Measurements from ENCODE around the gene PREPL. TPM values are rescaled to one million over a fixed set of nuclear protein-coding genes. Genes with fewer than 3 reads are reported as not detected.

PREPL gene
- total and polyA plus RNA-seq, 2 of the 8 experiments (the other 6 are each of a cell fraction or from before 2014, with no cell fraction given), result 13.6 to 38.9 TPM

GRCh38 chr2:44325897-44326296, 35.4 kb downstream of the PREPL start:
- ChIA-PET POLR2A (ENCODE audit: partially characterized antibody) (no interaction called here), CTCF (ENCODE audit: partially characterized antibody) (interaction anchor here (1.3 kb wide), 1 partner anchor 14 kb away, joined by 4 read pairs; no protein-coding TSS in a partner anchor)
- WGBS, 2 experiments (ENCODE audit: extremely low coverage in 1 of 2, insufficient coverage in 1 of 2, insufficient read length in 1 of 2, insufficient replicate concordance in 2 of 2, low coverage in 1 of 2, low lambda C conversion rate in 2 of 2, missing lambda C conversion rate in 1 of 2), result 85% methylated on average over 4 of the region's 4 CpGs; no CpG with 5 or more reads in 1 of the 2 experiments
- no peak for DNase-seq (ENCODE audit: low read depth in 1 of 2, low spot score in 2 of 2)
- no peak overlapping the region for H2BK120ac ChIP-seq (replicated peaks; ENCODE audit: low read depth, low read length)
- H3K27ac ChIP-seq (ENCODE audit: low read depth, low read length), result no peak overlapping the region
- H3K4me2 ChIP-seq (ENCODE audit: insufficient read depth in 1 of 2, low read depth in 2 of 2, low read length in 2 of 2), result no peak overlapping the region
- no peak overlapping the region for H2BK5ac ChIP-seq (ENCODE audit: low read depth, low read length)
- H3K79me2 ChIP-seq (ENCODE audit: control insufficient read depth in 1 of 2, insufficient read depth in 2 of 2, low read length in 2 of 2), result no peaks in the 10 kb centered on the region
- H2AK5ac ChIP-seq (ENCODE audit: low read depth, low read length), result no peak overlapping the region
- H2BK15ac ChIP-seq (ENCODE audit: low read length), result no peak overlapping the region
- H3K4me3 ChIP-seq (ENCODE audit: extremely low read depth in 1 of 4, insufficient read depth in 2 of 4, low read depth in 3 of 4, low read length in 4 of 4), result no peak overlapping the region
- no peak for FAIRE-seq
- no peak overlapping the region for H3K56ac ChIP-seq (replicated peaks; ENCODE audit: insufficient read length, low read depth, low read length)
- H3K4ac ChIP-seq (replicated peaks; ENCODE audit: insufficient read length, low read depth, low read length), result no peak overlapping the region
- no peaks in the 10 kb centered on the region for H3K79me1 ChIP-seq (ENCODE audit: low read depth, low read length)
- H2AFZ ChIP-seq (ENCODE audit: low read length), result no peak overlapping the region
- H3K23ac ChIP-seq (ENCODE audit: insufficient read length), result no peak overlapping the region
- no peaks in the 10 kb centered on the region for H3K27me3 ChIP-seq (replicated peaks in 1 of 4; ENCODE audit: control insufficient read depth in 3 of 4, extremely low read depth in 1 of 4, insufficient read depth in 3 of 4, low read length in 3 of 4)
- H2BK12ac ChIP-seq (ENCODE audit: low read depth, low read length), result no peak overlapping the region
- H3K14ac ChIP-seq (ENCODE audit: insufficient read length), result no peak overlapping the region
- H4K91ac ChIP-seq (replicated peaks; ENCODE audit: insufficient read length, low read length), result no peak overlapping the region
- no peak overlapping the region for H3K9ac ChIP-seq (replicated peaks in 1 of 4; ENCODE audit: extremely low read depth in 1 of 4, low read depth in 3 of 4, low read length in 3 of 4)
- TF ChIP-seq PHF8 (conservative IDR thresholded peaks at IDR 0.05; ENCODE audit: low read depth, low read length) (no peak), RNF2 (IDR thresholded peaks at IDR 0.05; ENCODE audit: borderline replicate concordance, low read depth, low read length, missing control alignments, poor library complexity, severe bottlenecking) (no peak), SP4 (IDR thresholded peaks at IDR 0.05; ENCODE audit: low read length) (no peak), EZH2 (IDR thresholded peaks at IDR 0.05; ENCODE audit: low read depth, low read length, severe bottlenecking) (no peak), RAD21 (IDR thresholded peaks at IDR 0.05 in 1 of 2, conservative IDR thresholded peaks at IDR 0.05 in 1 of 2; ENCODE audit: low read depth in 2 of 2, low read length in 2 of 2) (no peak), POLR2AphosphoS5 (IDR thresholded peaks at IDR 0.05; ENCODE audit: low read depth, low read length) (no peak), JUND (IDR thresholded peaks at IDR 0.05; ENCODE audit: low read length) (no peak), SIN3A (conservative IDR thresholded peaks at IDR 0.05 in 1 of 2, IDR thresholded peaks at IDR 0.05 in 1 of 2; ENCODE audit: low read depth in 1 of 2, low read length in 2 of 2) (no peak), YY1 (IDR thresholded peaks at IDR 0.05; ENCODE audit: low read depth, low read length) (no peak), KDM1A (IDR thresholded peaks at IDR 0.05; ENCODE audit: borderline replicate concordance, low read length) (no peak), ATF2 (IDR thresholded peaks at IDR 0.05; ENCODE audit: low read length) (no peak)
- H3K36me3 ChIP-seq (ENCODE audit: control insufficient read depth in 2 of 4, insufficient read depth in 4 of 4, low read length in 3 of 4), result peaks cover 0 to 43% (median 24%) of the 10 kb centered on the region in 4 experiments; a peak in 7 of 8 replicates
- no peaks in the 10 kb centered on the region for H3K9me3 ChIP-seq (ENCODE audit: insufficient read depth in 2 of 2, low read depth in 1 of 2, low read length in 1 of 2)
- no peaks in the 10 kb centered on the region for H4K20me1 ChIP-seq (replicated peaks in 1 of 2; ENCODE audit: control insufficient read depth in 1 of 2, insufficient read depth in 2 of 2, low read length in 2 of 2)
- H3K23me2 ChIP-seq (ENCODE audit: low read depth, low read length), result no peaks in the 10 kb centered on the region
- H3K4me1 ChIP-seq (replicated peaks in 1 of 4; ENCODE audit: control insufficient read depth in 3 of 4, insufficient read depth in 4 of 4, low read length in 3 of 4), result peaks cover 0 to 3% (median 1%) of the 10 kb centered on the region in 4 experiments; a peak in 1 of 7 replicates
- H3K18ac ChIP-seq (ENCODE audit: extremely low read depth, low read length), result no peak overlapping the region
- H4K5ac ChIP-seq (ENCODE audit: insufficient read length, low read depth, low read length), result no peak overlapping the region
- no peak overlapping the region for H2BK20ac ChIP-seq (ENCODE audit: low read length)
- no peak overlapping the region for H4K8ac ChIP-seq (ENCODE audit: extremely low read depth, insufficient read depth, low read length)

All from H1 (cell line).